ENCODE measurements around the gene CSMD2. TPM values are rescaled to one million over a fixed set of nuclear protein-coding genes. Genes with fewer than 3 reads are reported as not detected.
A peak's percentile ranks its signal among the peaks of the same experiment; 100 is the strongest.

Gene CSMD2
- total and polyA plus RNA-seq, 2 donors from 2014 or later, result 0.47 TPM; not detected in 1

GRCh38 chr1:34078383-34078782, 86.6 kb downstream of the CSMD2 start:
- H3K27ac ChIP-seq (ENCODE audit: low read depth in 2 of 2, low read length in 2 of 2), result no peak overlapping the region
- no peak overlapping the region for H3K9ac ChIP-seq (ENCODE audit: low read length in 3 of 3)
- FAIRE-seq (no peak), DNase-seq (no peak)
- no peaks in the 10 kb centered on the region for H3K27me3 ChIP-seq (ENCODE audit: control insufficient read depth, insufficient read depth, low read length)
- no peak overlapping the region for H3K4me3 ChIP-seq (ENCODE audit: low read length in 3 of 3)
- TF ChIP-seq CTCF (IDR thresholded peaks at IDR 0.05; ENCODE audit: borderline replicate concordance, extremely low read depth, insufficient read depth), result no peak
- intact Hi-C loops (cut with DNase I), result no loop called here
- H3K4me1 ChIP-seq (ENCODE audit: control insufficient read depth in 2 of 3, insufficient read depth in 2 of 3, low read depth in 1 of 3, low read length in 3 of 3), result no peaks in the 10 kb centered on the region
- H3K36me3 ChIP-seq (ENCODE audit: control insufficient read depth in 2 of 3, insufficient read depth in 3 of 3, low read length in 3 of 3), result no peaks in the 10 kb centered on the region
- no peaks in the 10 kb centered on the region for H3K9me3 ChIP-seq (ENCODE audit: control insufficient read depth in 2 of 3, insufficient read depth in 1 of 3, low read length in 3 of 3)

GRCh38 chr1:34075576-34075975, 89.5 kb downstream of the CSMD2 start:
- H3K27me3 ChIP-seq (ENCODE audit: control insufficient read depth, insufficient read depth, low read length), result no peaks in the 10 kb centered on the region
- no peak overlapping the region for H3K27ac ChIP-seq (ENCODE audit: low read depth in 2 of 2, low read length in 2 of 2)
- DNase-seq, result no peak
- H3K4me1 ChIP-seq (ENCODE audit: control insufficient read depth in 2 of 3, insufficient read depth in 2 of 3, low read depth in 1 of 3, low read length in 3 of 3), result no peaks in the 10 kb centered on the region
- no peak overlapping the region for H3K9ac ChIP-seq (ENCODE audit: low read length in 3 of 3)
- FAIRE-seq, result no peak
- H3K36me3 ChIP-seq (ENCODE audit: control insufficient read depth in 2 of 3, insufficient read depth in 3 of 3, low read length in 3 of 3), result no peaks in the 10 kb centered on the region
- H3K4me3 ChIP-seq (ENCODE audit: low read length in 3 of 3), result no peak overlapping the region
- no peaks in the 10 kb centered on the region for H3K9me3 ChIP-seq (ENCODE audit: control insufficient read depth in 2 of 3, insufficient read depth in 1 of 3, low read length in 3 of 3)
- intact Hi-C loops (cut with DNase I), result no loop called here
- TF ChIP-seq CTCF (IDR thresholded peaks at IDR 0.05; ENCODE audit: borderline replicate concordance, extremely low read depth, insufficient read depth), result no peak

- no peaks in the 10 kb centered on the region for H3K4me1 ChIP-seq (ENCODE audit: control insufficient read depth in 2 of 3, insufficient read depth in 2 of 3, low read depth in 1 of 3, low read length in 3 of 3)
- peak in 1 of 5 donors; percentile 0 for DNase-seq
- H3K9ac ChIP-seq (ENCODE audit: low read length in 3 of 3), result no peak overlapping the region
- no peak overlapping the region for H3K27ac ChIP-seq (ENCODE audit: low read depth in 2 of 2, low read length in 2 of 2)
- H3K36me3 ChIP-seq (ENCODE audit: control insufficient read depth in 2 of 3, insufficient read depth in 3 of 3, low read length in 3 of 3), result no peaks in the 10 kb centered on the region
- intact Hi-C loops (cut with DNase I), result no loop called here
- no peaks in the 10 kb centered on the region for H3K27me3 ChIP-seq (ENCODE audit: control insufficient read depth, insufficient read depth, low read length)
- H3K9me3 ChIP-seq (ENCODE audit: control insufficient read depth in 2 of 3, insufficient read depth in 1 of 3, low read length in 3 of 3), result no peaks in the 10 kb centered on the region
- H3K4me3 ChIP-seq (ENCODE audit: low read length in 3 of 3), result no peak overlapping the region
- FAIRE-seq, result no peak
- TF ChIP-seq CTCF (IDR thresholded peaks at IDR 0.05; ENCODE audit: borderline replicate concordance, extremely low read depth, insufficient read depth), result no peak
Observed at GRCh38 chr1:34073028-34073695, 91.9 kb downstream of the CSMD2 start.

All from kidney (tissue), 14 donors.